Limb (tissue), 2 donors: ENCODE data around the gene ARID3A.
"Not testable (repeated sequence)": the region's sequence is repeated elsewhere in the genome, so short reads cannot be mapped to it uniquely, and the experiment has no call there.

Source experiments
- DNase-seq, 2 donors: peaks; one replicate each; pipeline ENCODE4 v3.0.0-alpha.2; 2016; ENCODE audit errors: extremely low spot score in 2 of 2

The ARID3A gene, protein sequence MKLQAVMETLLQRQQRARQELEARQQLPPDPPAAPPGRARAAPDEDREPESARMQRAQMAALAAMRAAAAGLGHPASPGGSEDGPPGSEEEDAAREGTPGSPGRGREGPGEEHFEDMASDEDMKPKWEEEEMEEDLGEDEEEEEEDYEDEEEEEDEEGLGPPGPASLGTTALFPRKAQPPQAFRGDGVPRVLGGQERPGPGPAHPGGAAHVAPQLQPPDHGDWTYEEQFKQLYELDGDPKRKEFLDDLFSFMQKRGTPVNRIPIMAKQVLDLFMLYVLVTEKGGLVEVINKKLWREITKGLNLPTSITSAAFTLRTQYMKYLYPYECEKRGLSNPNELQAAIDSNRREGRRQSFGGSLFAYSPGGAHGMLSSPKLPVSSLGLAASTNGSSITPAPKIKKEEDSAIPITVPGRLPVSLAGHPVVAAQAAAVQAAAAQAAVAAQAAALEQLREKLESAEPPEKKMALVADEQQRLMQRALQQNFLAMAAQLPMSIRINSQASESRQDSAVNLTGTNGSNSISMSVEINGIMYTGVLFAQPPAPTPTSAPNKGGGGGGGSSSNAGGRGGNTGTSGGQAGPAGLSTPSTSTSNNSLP

DNA sequence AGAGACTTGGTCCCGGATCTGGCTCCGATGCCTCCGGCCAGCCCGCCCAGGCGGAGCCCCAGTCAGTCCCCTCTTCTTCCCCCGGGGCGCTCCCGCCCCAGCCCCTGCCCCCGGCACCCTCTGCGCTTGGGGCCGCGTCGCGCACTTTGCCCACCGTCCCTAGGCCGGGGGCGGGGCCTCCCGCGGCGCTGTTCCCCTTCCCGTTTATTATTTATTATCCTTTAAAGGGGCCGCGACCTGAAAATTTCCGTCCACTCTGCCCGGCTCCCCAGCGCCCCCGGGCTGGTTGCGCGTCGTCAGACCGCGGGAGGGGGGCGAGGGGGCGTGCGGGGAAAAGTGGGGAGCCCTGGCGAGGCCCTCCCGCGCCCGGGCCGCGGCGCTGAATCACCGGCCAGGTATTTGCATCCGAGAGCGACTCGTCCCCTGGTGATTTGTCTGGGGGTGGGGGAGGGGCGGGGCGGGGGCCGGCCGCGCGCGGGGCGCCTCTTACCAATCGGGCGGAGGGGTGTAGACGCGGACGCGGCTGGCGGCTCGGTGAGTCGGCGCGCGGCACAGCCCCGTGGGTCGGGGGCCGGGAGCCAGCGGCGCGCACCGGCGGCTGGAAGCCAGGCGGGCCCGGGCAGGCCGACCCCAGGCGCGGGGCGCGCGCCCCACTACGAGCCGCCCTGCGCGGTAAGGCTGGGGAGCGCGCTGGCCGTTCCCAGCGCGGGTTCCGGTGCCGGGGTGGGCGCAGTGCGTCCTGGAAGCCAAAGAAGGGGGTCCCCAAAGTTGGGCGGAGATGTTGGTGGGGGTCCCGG is at the start of gene ARID3A:
Gene ARID3A (plus strand): TSS at position 510 of the 797 bp plus-strand sequence. CDS start 3,494 bp downstream, outside the sequence.
- DNase-seq, result peak; percentile 87 to 92

DNA sequence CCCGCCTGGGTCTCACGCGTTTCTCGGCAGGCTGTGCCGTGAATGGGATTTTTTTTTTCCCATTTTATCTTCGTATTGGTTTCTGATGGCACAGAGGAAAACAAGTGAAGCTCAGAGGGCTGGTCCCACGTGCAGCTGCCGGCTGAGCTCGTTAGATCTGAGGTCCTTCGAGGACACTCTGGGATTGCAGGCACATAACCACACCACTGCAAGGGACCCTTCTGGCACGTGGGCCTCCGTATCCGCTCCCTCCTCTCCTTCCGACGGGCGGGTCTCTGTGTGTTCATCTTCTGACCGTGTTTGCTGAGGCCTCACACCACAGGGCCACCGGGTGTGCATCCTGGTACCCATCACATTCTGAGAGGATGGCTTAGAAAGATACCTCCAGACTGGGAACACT is 49.7 kb upstream of the ARID3A start:
- DNase-seq, result no peak

DNA sequence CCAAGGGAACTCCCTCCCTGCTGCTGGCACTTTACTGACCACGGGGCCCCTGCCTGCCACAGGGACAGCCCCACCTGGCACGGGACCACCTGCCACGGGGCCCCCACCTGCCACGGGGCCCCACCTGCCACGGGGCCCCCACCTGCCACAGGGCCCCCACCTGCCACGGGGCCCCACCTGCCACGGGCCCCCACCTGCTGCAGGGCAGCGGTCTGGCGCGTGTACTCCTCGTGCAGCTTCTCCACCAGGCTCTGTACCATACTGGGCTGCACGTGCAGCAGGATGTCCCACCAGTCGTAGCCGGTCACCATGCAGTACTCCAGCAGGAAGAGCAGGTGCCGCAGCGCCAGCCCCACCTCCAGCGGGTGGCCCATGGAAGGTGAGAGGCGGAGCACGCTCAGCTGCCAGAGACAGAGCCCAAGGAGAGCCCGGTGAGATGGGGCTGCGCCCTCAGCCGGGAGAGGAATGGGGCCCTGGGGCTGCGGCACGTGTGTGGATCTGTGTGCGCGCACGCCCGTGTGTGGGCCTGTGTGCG is 49.0 kb upstream of the ARID3A start:
- no peak for DNase-seq

DNA sequence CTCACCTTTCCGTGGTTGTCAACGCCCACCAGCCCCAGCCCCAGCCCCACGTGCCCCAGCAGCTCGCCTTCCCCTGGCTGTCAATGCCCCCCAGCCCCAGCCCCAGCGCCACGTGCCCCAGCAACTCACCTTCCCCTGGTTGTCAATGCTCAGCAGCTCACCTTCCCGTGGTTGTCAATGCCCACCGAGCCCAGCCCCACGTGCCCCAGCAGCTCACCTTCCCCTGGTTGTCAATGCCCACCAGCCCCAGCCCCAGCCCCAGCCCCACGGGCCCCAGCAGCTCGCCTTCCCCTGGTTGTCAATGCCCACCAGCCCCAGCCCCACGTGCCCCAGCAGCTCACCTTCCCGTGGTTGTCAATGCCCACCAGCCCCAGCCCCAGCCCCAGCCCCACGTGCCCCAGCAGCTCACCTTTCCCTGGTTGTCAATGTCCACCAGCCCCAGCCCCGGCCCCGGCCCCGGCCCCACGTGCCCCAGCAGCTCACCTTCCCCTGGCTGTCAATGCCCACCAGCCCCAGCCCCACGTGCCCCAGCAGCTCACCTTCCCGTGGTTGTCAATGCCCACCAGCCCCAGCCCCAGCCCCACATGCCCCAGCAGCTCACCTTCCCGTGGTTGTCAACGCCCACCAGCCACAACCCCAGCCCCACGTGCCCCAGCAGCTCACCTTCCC is 47.7 kb upstream of the ARID3A start:
- not testable (repeated sequence) for DNase-seq

DNA sequence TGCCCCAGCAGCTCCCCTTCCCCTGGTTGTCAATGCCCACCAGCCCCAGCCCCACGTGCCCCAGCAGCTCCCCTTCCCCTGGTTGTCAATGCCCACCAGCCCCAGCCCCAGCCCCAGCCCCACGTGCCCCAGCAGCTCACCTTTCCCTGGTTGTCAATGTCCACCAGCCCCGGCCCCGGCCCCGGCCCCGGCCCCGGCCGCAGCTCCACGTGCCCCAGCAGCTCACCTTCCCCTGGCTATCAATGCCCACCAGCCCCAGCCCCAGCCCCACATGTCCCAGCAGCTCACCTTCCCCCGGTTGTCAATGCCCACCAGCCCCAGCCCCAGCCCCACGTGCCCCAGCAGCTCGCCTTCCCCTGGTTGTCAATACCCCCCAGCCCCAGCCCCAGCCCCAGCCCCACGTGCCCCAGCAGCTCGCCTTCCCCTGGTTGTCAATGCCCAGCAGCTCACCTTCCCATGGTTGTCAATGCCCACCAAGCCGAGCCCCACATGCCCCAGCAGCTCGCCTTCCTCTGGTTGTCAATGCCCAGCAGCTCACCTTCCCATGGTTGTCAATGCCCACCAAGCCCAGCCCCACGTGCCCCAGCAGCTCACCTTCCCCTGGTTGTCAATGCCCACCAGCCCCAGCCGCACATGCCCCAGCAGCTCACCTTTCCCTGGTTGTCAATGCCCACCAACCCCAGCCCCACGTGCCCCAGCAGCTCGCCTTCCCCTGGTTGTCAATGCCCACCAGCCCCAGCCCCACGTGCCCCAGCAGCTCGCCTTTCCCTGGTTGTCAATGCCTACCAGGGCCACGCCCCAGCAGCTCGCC is 46.9 kb upstream of the ARID3A start:
- DNase-seq, result not testable (repeated sequence)

DNA sequence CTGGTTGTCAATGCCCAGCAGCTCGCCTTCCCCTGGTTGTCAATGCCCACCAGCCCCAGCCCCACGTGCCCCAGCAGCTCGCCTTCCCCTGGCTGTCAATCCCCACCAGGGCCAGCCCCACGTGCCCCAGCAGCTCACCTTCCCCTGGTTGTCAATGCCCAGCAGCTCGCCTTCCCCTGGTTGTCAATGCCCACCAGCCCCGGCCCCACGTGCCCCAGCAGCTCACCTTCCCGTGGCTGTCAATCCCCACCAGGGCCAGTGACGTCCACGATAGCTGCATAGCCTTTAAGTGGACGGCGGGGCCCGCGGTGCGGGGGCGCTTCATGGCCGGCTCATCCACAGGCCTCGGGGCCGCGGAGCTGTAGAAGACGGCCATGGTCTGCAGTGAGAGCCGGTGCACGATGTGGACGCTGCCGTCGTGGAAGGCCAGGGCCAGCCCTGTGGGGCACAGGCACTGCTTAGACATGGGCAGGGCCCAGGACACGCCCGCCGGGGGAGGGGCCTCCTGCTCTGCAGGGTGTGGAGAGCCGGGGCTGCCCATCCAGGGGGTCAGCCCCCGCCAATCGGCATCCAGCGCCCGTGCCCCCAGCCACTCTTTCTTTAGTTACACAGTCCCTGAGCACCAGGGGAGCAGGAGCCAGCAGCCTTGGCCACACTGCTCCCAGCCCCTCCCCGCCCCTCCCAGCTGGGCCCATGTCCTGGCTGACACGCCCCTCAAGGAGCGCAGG is 46.0 kb upstream of the ARID3A start:
- no peak for DNase-seq

DNA sequence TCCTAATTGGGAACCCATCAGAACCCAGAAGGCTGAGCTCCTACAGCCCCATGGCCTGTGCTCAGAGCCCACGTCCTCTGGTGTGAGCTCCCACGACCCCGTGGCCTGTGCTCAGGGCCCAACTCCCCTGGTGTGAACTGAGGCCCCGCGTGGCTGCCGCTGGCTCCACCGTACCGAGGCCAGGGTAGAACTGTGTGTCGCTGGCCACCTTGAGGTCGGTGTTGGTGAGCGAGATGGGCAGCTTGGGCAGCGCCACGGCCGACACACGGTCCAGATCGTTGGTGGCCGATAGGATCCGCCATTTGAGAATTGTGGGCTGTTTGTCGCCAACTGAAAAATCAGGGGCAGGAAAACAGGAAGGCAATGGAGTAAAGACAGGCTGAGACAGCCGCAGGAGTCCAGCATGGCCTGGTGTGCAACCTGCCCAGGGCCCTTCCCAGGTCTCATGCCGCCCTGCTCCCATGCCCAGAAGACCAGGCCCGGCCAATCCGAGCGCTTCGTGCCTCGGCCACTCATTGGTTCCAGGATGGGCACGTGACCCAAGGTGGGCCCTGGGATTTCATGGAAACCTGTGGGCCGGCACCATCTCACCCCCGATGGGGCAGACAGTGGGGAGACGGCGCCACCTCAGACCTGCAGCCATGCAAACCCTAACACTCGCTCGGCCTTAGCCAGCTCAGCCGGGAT is 44.3 kb upstream of the ARID3A start:
- no peak for DNase-seq

DNA sequence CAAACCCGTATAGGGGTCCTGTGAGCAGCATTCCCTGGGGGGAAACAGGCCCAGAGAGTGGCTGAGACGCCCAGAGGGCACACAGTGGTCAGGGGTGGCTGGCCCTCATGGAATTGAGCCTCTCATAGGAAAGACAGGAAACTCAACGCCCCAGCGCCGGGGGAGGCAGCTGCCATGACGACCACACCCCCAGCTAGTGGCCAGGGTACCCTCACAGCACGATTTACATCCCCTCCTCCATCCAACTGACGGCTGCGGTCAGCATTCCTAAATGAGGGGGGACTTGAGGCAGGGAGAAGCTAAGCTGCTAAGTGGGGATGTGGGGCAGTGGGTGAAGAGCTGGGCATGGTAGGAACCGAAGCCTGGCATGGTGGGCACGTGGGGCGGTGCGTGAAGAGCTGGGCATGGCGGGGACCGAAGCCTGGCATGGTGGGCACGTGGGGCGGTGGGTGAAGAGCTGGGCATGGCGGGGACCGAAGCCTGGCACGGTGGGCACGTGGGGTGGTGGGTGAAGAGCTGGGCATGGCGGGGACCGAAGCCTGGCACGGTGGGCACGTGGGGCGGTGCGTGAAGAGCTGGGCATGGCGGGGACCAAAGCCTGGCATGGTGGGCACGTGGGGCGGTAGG is 42.9 kb upstream of the ARID3A start:
- DNase-seq, result no peak

DNA sequence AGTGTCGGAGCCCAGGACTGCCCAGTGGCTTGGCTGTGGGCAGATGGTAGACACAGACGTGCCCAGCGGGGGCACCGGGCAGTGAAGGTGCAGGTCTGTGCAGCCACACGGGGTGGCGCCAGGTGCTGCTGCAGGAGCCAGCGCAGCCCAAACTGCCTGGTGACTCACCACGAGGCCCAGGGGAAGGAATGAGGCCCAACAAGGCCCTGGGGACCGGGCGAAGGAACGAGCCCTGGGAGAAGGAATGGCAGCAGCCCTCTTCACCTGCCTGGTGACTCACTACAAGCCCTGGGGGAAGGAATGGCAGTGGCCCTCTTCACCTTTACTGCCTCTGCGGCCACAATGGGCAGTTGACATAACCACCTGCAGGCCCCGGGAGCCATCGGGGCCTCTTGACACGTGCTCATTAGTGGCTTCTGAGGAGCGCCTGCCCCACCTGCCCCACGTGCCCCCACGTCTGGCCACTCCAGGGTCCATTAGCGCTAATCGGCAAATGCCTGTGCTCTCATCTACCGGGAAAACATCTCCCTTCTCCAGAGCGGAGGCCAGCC is 42.1 kb upstream of the ARID3A start:
- no peak for DNase-seq

DNA sequence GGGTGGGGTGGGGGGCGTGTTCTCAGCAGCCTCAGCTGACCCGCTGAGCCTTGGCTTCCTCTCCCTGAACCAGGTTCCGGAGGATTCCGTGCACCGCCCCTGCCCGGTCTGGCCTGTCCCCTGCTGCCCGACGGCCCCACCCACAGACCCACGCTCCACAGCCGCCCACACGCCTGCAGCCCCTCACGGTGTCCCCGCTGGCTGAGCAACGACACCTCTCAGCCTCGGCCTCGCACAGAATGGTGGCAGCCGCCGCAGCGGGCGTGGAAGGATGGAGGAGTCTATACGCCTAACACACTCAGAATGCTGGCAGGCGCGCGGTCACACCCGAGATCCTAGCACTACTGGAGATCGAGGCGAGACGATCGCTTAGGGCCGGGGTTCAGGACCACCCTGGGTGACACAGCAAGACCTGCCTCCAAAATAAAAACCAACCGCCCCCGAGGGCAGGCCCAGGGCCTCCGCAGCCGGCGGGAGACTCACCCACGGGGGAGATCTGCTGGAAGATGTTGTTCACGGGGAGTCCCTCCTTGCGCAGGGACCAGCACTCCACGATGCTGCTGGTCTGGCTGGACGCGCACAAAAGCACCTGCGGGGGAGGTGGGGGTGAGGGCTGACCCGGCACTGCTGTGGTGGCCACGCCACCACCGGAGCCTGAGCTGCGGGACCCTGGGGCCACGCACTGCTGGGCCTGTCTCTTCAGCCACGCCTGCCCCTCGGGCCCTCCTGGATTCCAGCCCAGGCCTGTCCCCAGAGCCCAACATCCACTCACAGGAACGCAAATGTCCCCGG is 41.2 kb upstream of the ARID3A start:
- no peak for DNase-seq

DNA sequence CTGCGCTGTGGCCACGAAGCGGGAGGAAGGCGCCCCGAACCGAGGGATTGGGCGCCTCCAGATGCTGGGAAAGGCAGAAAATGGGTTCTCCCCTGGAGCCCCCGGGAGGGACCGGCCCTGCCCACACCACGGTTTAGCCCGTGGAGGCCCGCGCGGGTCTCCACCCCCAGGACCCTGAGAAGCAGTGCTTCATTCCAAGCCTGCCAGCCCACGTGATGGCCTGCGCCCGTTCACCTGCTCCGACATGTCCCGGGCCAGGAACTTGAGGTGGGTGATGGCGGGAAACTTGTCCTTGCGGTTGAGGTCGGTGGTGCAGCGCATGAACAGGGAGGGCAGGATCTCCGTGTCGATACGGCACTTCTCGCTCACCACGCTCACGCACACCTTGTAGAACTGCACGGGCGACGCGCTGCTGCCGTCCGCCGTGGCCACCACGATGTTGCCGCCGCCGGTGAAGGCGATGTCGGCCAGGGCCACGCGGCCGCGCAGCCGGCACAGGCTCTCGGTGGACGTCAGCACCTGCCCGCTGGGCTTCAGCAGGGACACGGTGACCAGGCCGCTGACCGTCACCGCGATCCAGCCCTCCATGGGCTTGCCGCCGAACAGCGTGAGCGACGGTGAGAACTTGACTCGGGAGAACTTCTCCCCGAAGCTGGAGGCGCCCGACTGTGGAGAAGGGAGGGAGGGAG is 40.2 kb upstream of the ARID3A start:
- DNase-seq, result no peak

DNA sequence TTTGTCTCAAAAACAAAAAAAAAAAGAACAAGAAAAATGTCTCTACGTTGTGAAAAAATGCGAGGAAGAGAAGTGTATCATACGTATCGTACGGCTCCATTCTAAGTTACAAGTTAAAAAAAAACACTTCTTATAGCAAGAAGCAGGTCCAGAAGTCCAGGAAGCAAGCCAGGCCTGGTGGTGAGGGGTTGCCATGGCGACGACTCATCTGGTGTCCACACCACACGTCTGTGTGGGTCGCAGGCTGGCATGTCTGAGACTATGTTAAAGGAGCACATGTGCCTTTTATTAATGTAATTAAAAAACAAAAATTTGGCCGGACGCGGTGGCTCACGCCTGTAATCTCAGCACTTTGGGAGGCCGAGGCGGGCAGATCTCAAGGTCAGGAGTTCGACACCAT is 38.8 kb upstream of the ARID3A start:
- no peak for DNase-seq

DNA sequence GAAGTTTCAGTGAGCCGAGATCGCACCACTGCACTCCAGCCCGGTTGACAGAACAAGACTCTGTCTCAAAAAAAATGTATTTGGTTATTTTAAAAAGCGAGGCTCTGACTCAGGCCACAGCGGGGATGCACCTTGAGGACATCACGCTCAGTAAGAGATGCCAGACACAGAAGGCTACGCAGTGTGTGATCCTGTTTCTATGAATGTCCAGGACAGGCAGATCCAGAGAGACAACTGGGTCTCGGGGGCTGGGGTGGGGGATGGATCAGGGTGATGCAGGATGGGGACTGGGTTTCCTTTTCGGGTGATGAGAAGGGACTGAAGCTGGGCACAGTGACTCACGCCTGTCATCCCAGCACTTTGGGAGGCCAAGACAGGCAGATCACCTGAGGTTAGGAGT is 38.2 kb upstream of the ARID3A start:
- DNase-seq, result no peak

DNA sequence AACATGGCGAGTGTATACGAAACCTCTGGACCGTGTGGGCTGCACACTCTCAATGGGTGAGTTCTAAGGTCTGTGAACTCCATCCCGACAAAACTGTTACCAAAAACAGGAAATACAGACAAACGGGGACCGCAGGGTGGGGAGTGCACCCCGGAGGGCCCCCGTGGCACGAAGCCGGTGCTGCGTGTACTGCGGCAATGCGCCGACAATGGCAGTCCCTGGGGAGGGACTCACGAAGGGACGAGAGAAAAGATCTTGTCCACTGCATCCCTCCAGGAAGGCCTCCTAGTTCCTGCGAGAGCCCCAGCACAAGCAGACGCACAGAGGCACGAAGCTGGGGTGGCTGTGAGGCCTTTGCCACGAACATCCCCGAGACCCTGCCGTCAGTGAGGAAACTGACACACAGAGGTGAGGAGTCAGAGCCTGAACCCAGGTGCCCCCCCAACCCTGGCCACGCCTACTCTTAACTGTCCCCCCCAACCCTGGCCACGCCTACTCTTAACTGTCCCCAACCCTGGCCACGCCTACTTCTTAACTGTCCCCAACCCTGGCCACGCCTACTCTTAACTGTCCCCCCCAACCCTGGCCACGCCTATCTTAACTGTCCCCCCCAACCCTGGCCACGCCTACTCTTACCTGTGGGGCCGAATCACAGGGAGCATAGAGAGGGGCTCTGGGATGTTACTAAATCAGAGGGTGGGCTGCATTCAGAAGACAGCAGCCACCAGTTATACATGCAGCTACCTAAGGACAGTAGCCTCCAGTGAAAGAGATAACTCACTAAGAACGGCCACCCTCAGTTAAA is 37.1 kb upstream of the ARID3A start:
- DNase-seq, result no peak

DNA sequence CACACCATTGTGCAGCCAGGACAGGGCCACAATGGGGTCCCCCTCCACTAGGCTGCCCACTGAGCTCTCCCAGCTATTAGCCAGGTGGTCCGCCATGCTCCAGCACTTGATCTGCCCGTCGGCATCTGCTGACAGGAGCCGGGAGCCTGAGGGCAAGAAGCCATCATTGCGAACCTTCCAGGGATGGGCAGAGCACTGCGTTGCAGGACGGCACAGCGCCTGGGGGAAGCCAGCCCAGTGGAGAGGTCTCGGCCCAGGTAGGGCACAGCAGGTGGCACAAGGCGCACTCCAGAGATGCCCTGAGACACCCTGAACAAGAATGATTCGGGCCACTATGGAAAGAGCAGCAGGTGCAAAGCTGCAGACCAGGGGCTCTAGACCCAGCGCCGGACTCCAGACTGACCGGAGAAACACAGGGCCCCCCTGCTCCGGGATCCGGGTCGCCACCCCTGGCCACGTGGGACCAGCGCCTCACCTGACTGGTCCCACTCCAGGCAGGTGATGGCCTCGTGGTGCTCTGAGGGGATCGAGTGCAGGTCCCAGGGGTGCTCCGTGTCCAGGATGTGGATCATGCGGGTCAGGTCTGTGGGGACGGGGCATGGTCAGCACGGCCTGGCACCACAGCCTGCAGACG is 36.1 kb upstream of the ARID3A start:
- no peak for DNase-seq

DNA sequence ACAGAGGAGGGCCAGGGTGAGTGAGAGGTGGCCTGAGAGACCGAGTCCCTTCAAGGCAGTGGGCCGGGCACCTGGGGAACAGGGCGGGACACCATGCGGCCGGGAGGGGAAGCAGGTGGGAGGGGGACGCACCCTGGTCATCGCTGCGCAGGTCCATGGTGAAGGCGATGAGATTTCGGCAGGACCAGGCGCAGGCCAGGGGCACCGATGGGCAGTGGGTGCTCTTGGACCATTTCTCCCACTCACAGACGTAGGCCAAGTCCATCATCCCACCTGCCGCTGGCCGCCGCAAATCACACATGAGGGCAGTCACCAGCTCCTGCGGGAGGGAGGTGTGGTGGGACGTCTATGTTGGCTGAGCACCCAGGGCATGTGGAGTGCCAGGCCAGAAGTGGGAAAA is 35.0 kb upstream of the ARID3A start:
- no peak for DNase-seq
